Esophagus squamous epithelium (tissue), 5 donors: ENCODE measurements around the gene ATP6V0E2. TPM values are rescaled to one million over a fixed set of nuclear protein-coding genes. Genes with fewer than 3 reads are reported as not detected.

Experiments used
- DNase-seq: peaks from one replicate; lab custom pipeline; 2025; lab: John Stamatoyannopoulos, UW
- H3K27ac ChIP-seq, 4 donors: fragments of 200-600 bp; sonication (generic); one replicate each; pipeline ENCODE4 v1.5.1; 2016 to 2019; ENCODE audit warnings: mild to moderate bottlenecking in 1 of 4
- H3K27me3 ChIP-seq, 4 donors: fragments of 200-600 bp; sonication (generic); 1 replicate in 3 of 4; 2 replicates in 1 of 4; pipeline versions ENCODE4 v1.5.1 to v1.6.0; 2017 to 2021; ENCODE audit warnings: antibody characterized with exemption in 1 of 4
- H3K36me3 ChIP-seq, 3 donors: fragments of 200-600 bp; sonication (generic); one replicate each; pipeline ENCODE4 v1.5.1; 2016 to 2019
- H3K4me1 ChIP-seq, 3 donors: fragments of 200-600 bp; sonication (generic); one replicate each; pipeline ENCODE4 v1.5.1; 2017 to 2019
- H3K4me3 ChIP-seq, 4 donors: fragments of 200-600 bp; sonication (generic); 1 replicate in 3 of 4; 2 replicates in 1 of 4; pipeline ENCODE4 v1.5.1; 2016 to 2019; ENCODE audit warnings: mild to moderate bottlenecking in 2 of 4, moderate library complexity in 1 of 4
- H3K9me3 ChIP-seq, 3 donors: fragments of 200-600 bp; sonication (generic); one replicate each; pipeline ENCODE4 v1.5.1; 2016 to 2019
- POLR2A ChIP-seq, 4 donors: fragments of 450-650 bp; IDR thresholded peaks; one replicate each; pipeline ENCODE4 v1.6.1; 2017; ENCODE audit warnings: antibody characterized with exemption in 4 of 4, mild to moderate bottlenecking in 4 of 4, moderate library complexity in 3 of 4
- WGBS, 2 donors: methylation state at CpG; one replicate each; pipeline ENCODE4 v1.1.5; 2018; 5-methylcytosine and 5-hydroxymethylcytosine counted together
- intact Hi-C: fragments of 100-400 bp; cut with DNase I; formaldehyde crosslinking; loops from one replicate; pipeline ENCODE4 v1.15.0; 2022
- total RNA-seq, 4 donors: library from RNA; depleted of rRNA; stranded (reverse); fragments of >200 nt; gene quantifications; one replicate each; pipeline ENCODE4 v1.1.0, GENCODE V29; 2016
- TF ChIP-seq, protein P1 (sequence below), 6 experiments: fragments of 450-650 bp in 4 of 6; fragments of 200-600 bp in 2 of 6; sonication (generic) in 2 of 6; IDR thresholded peaks; one replicate each; pipeline ENCODE4 v1.5.1; 2016 to 2019; ENCODE audit warnings: antibody characterized with exemption in 6 of 6, mild to moderate bottlenecking in 4 of 6, moderate library complexity in 4 of 6
- donor health status: DM: yes; HTN: yes; CAD: no.

The ATP6V0E2 gene
- total RNA-seq, 4 donors from 2014 or later, result 5.1 to 22.9 (median 8.2) TPM

DNA sequence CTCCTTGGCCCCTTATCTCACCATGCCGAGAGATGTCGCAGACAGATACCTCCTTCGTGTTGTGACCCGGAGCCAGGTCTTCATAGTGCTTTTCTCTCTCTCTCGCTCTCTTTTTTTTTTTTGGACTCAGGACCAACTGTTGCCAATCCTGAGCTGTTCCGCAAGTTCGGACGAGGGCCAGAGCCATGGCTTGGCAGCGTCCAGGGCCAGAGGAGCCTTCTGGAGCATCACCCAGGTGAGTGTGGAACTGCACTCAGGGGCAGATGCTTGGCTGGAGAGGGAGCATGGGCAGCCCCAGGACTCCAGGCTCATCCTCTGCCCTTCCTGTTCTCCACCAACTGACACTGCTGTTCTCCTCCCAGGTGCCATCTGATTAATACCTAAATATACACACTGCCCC, 27.7 kb upstream of the ATP6V0E2 start:
- no peak for DNase-seq
- Histone ChIP-seq H3K4me1 (peaks cover 0 to 6% (median 0%) of the 10 kb centered on the region in 3 donors), H3K27me3 (no peaks in the 10 kb centered on the region), H3K27ac (no peak overlapping the region), H3K36me3 (peaks cover 0 to 45% (median 0%) of the 10 kb centered on the region in 3 donors), H3K9me3 (no peaks in the 10 kb centered on the region), H3K4me3 (no peak overlapping the region)
- 85 to 86% methylated on average over 8 to 9 of the region's 9 CpGs for WGBS, 2 donors
- no peak for TF ChIP-seq POLR2A (IDR thresholded peaks at IDR 0.05)
- TF ChIP-seq, protein P1, sequence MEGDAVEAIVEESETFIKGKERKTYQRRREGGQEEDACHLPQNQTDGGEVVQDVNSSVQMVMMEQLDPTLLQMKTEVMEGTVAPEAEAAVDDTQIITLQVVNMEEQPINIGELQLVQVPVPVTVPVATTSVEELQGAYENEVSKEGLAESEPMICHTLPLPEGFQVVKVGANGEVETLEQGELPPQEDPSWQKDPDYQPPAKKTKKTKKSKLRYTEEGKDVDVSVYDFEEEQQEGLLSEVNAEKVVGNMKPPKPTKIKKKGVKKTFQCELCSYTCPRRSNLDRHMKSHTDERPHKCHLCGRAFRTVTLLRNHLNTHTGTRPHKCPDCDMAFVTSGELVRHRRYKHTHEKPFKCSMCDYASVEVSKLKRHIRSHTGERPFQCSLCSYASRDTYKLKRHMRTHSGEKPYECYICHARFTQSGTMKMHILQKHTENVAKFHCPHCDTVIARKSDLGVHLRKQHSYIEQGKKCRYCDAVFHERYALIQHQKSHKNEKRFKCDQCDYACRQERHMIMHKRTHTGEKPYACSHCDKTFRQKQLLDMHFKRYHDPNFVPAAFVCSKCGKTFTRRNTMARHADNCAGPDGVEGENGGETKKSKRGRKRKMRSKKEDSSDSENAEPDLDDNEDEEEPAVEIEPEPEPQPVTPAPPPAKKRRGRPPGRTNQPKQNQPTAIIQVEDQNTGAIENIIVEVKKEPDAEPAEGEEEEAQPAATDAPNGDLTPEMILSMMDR (IDR thresholded peaks at IDR 0.05), result no peak
- intact Hi-C loops, result no loop called here

DNA sequence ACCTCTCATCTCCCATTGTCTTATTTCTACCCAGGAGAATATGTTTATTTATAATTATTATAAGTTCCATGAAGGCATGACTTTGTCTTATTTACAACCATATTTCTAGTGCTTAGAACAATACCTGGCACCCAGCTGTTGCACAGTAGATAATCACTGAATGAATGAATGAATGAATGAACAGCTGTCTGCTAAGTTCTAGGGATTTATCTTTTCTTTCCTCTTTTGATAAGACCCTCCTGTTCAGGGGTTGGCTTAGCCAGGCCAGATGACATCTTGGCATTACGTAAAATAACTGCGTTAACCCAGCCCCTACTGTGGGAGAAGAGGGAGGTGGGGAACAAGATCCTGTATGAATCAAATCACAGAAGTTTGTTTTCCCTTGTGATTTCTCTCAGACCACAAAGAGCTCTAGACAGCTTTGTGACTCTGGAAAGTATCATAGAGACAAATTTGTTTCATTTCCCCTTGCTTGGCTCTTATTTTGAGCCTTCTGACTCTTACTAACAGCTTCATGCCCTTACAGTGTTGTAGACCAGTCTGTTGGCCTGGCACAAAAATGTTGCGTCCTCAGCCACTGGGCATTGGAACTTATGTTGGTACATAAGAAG, 27.2 kb upstream of the ATP6V0E2 start:
- no peaks in the 10 kb centered on the region for H3K27me3 ChIP-seq
- no peak overlapping the region for H3K4me3 ChIP-seq
- no peaks in the 10 kb centered on the region for H3K9me3 ChIP-seq
- WGBS, 2 donors, result 78 to 95% methylated on average over 3 of the region's 3 CpGs
- no peak overlapping the region for H3K27ac ChIP-seq
- H3K4me1 ChIP-seq, result peaks cover 0 to 6% (median 0%) of the 10 kb centered on the region in 3 donors
- intact Hi-C loops, result no loop called here
- no peak for DNase-seq
- peaks cover 0 to 45% (median 0%) of the 10 kb centered on the region in 3 donors for H3K36me3 ChIP-seq
- TF ChIP-seq, protein P1 (IDR thresholded peaks at IDR 0.05), result no peak
- no peak for TF ChIP-seq POLR2A (IDR thresholded peaks at IDR 0.05)

DNA sequence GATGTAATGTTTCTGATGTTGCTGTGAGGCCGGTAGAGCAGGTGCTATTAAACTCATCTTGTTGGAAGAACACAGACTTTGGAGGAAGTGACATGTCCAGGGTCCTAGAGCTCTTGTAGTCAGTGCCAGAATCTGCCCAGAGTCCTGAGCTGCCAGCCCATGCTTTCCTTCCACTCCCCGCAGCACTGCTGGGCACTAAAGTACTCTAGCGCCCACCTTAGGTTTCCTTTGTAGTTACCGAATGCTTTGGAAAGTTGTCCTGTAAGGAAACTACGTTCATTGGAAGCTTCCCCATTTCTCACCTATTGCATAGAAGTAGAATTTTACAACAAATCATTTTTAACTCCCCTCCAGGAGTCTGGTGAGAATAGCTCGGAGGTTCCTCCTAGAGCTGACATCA, 24.6 kb upstream of the ATP6V0E2 start:
- no peak for DNase-seq
- intact Hi-C loops, result no loop called here
- no peaks in the 10 kb centered on the region for H3K27me3 ChIP-seq
- 93 to 94% methylated on average over 6 of the region's 6 CpGs for WGBS, 2 donors
- H3K36me3 ChIP-seq, result peaks cover 0 to 56% (median 0%) of the 10 kb centered on the region in 3 donors
- peaks cover 0 to 8% (median 0%) of the 10 kb centered on the region in 3 donors for H3K4me1 ChIP-seq
- H3K27ac ChIP-seq, result no peak overlapping the region
- TF ChIP-seq POLR2A (IDR thresholded peaks at IDR 0.05), result no peak
- TF ChIP-seq, protein P1 (IDR thresholded peaks at IDR 0.05), result no peak
- H3K4me3 ChIP-seq, result no peak overlapping the region
- H3K9me3 ChIP-seq, result no peaks in the 10 kb centered on the region

DNA sequence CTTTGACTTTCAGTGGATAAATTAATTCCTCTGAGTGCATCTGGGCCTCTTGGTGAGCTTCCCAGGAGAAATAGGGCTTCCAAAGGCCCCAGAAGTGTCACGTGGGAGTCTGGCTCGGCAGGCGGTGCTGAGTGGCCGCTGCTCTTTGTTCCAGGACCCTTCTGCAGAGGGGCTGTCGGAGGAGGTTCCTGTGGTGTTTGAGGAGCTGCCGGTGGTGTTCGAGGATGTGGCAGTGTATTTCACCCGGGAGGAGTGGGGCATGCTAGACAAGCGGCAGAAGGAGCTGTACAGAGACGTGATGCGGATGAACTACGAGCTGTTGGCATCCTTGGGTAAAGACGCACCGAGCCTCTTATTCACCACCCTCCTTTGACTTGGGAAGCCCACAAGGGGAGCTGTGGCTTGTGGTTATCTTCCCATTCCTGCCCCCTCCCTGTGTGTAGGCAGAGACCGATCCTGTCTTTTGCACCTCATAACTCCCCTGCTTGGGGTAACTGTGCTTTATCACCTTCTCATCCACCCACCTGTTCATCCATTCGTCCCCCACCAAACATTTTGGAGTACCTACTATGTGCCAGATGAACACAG, 23.7 kb upstream of the ATP6V0E2 start:
- TF ChIP-seq, protein P1 (IDR thresholded peaks at IDR 0.05), result no peak
- TF ChIP-seq POLR2A (IDR thresholded peaks at IDR 0.05), result no peak
- intact Hi-C loops, result no loop called here
- Histone ChIP-seq H3K4me3 (no peak overlapping the region), H3K27ac (no peak overlapping the region), H3K36me3 (peaks cover 0 to 56% (median 0%) of the 10 kb centered on the region in 3 donors), H3K4me1 (peaks cover 0 to 15% (median 5%) of the 10 kb centered on the region in 3 donors), H3K9me3 (no peaks in the 10 kb centered on the region), H3K27me3 (no peaks in the 10 kb centered on the region)
- 87 to 88% methylated on average over 10 to 11 of the region's 16 CpGs for WGBS, 2 donors
- no peak for DNase-seq

DNA sequence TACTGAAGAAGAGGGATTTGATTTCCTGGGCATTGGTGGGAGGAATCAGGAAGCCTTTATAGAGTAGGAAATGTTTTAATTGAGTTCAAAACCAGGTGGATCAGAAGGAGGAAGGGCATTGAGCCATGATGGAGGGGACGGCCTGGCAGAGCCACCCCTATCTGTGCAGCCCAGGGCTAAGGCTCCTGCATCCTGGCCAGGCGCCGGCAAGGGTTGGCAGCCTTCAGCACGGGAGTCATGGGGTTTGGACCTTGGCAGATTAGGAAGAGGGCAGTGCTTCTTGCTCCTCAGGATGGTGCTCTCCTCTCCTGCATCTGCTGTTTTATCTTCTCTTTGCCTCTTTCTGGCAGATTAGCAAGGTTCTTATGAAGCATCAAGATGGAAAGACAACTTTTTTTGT, 23.1 kb upstream of the ATP6V0E2 start:
- peaks cover 0 to 19% (median 5%) of the 10 kb centered on the region in 3 donors for H3K4me1 ChIP-seq
- H3K36me3 ChIP-seq, result peaks cover 0 to 50% (median 0%) of the 10 kb centered on the region in 3 donors
- H3K4me3 ChIP-seq, result no peak overlapping the region
- WGBS, 2 donors, result 62 to 64% methylated on average over 4 of the region's 4 CpGs
- no peak overlapping the region for H3K27ac ChIP-seq
- no peaks in the 10 kb centered on the region for H3K27me3 ChIP-seq
- no peak for DNase-seq
- intact Hi-C loops, result no loop called here
- no peaks in the 10 kb centered on the region for H3K9me3 ChIP-seq
- TF ChIP-seq, protein P1 (IDR thresholded peaks at IDR 0.05), result no peak
- no peak for TF ChIP-seq POLR2A (IDR thresholded peaks at IDR 0.05)
